HUDEP-2 (cell line): ENCODE measurements around the gene SNTA1.
A peak's percentile ranks its signal among the peaks of the same experiment; 100 is the strongest.
"Not testable (repeated sequence)": the region's sequence is repeated elsewhere in the genome, so short reads cannot be mapped to it uniquely, and the experiment has no call there.

Source experiments
- DNase-seq, 76 experiments: peaks; one replicate each; lab custom pipeline; 2025; ENCODE audit not compliant: unreplicated experiment in 76 of 76; lab: John Stamatoyannopoulos, UW

The SNTA1 gene

DNA sequence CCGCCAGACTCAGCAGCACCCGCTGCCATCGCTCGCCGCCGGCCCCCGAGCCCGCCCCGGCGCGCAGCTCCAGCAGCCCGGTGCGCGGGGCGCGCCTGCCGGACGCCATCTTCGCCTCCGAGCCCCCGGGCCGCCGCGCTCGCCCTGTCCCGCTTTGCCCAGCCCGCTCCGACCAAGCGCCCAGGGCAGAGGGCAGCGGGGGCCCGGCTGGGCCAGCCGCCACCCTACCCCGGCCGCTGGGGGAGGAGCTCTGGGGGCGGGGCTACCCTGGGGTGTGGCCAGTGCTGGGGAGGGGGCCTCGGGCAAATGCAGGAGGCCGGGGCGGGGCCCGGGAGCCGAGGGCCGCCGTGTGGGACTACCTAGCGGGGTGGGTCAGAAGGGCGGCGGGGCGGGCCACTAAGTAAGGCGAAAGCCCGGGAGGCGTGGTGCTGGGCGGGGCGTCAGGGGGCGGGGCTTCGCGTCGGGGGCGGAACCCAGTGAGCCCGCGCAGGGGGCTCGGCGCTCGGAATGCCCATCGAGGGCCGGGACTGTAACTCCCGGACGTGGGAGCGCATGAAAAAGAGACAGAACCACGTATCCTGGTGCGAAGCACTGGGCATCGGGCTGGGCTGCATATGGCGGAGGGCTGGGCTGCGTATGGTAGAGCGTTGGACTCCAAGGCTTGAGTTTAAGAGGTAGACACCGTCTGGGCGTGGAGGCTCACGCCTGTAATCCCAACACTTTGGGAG lies at the start of gene SNTA1:
TSS of gene SNTA1 (minus strand) at position 252 of the 728 bp plus-strand sequence. CDS start at position 109, 143 bp downstream.
- peak in 73 of 76 experiments; percentile 14 to 90 (median 73) for DNase-seq

DNA sequence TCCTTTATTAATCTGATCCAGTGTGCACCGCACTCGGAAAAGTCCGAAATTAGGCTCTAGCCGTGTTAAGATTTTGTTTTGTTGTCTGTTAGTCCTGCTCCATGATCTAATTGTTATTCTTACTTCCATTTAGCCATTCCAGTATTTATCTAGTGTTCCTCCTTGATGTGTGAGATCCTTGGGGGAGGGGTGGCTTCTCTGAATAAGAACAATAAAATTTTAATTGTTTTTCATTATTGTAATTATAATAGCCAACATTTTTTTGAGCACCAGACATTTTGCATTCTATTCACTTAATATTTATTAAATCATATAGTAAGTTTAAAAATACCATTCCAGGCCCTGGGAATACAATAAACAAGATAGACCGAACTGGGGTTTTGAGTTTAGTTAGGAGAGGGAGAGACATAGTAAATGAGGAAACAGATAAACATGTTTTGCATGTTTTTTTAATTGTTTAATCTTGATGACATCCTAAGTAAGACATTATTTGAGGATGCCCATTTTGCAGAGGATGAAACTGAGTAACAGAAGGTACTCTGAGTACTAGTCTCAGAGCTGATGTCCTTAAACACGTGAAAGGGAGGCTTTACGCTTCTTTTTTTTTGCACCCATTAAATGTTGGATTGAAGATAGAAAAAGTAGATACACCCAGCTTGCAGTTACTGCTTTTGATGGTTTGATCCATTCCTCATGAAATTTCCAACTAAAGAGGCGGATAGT lies 47.5 kb upstream of the SNTA1 start:
- DNase-seq = no peak

DNA sequence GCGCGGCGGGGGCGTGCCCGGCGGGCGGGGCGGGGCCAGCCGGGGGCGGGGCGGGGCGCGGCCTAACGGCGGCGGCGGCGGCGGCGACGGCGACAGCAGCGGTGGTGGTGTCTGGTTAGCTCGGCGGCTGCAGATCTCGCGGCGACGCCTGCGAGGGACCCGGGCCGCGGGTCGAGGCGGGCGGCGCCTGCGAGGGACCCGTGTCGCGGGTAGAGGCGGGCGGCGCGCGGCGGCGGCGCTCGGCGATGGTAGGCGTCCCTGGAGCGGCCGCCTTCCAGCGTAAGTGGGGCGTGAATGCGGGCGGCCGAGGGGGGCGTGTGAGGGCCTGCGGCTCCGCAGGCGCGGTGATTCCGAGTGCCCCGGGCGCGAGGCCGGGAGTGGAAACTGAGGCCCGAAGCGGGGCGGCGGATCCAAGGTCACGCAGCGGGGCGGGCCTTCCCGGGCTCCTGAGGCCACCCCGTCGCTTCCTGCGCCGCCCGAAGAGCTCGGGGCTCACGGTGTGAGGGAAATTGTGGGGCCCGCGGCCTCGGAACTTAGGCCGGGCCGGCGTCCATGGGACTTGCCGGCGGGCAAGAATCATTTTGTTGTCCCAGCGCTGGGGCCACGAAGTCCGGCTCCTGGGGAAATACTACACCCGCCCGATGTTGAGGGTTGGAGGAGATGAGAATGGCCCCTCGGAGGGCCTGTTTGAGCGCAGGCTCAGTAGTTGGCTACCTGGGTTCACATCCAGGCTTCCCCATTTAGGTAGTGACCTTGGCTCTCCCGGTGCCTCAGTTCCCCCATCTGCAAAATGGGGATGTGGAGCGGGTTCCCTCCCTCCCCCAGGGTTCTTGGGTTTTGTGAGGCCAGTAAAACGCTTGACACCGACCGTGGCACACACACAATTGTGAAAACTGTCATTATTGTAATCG lies 46.7 kb upstream of the SNTA1 start, which contains the start of gene CBFA2T2:
TSS of gene CBFA2T2 (plus strand) at position 74 of the 911 bp plus-strand sequence. CDS start at position 246, 172 bp downstream.
- DNase-seq = peak in 17 of 76 experiments; percentile 26 to 76 (median 44)

DNA sequence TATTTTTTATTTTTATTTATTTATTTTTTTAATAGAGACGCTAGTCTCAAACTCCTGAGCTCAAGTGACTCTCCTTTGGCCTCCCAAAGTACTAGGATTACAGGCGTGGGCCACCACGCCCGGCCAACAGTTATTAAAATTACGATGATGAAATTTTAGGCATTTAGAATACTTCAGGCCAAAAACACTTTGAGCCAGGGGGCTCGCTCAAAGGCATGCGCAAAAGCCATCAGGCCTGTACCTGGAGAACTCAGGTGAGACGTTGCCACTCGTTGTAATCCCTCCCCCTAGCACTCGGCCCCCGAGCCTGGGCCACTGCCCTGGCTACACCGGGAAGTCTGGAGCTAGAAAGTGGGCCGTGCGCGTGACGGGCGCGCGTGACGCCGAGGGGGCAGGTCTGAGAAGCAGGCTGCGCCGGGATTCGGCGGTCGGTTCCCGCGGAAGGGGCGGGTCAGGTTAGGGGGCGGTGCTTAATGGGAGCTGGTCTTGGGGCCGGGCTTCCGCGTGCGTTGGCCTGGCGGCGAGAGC lies 46.0 kb upstream of the SNTA1 start:
- DNase-seq = peak; percentile 22 to 100 (median 97)

DNA sequence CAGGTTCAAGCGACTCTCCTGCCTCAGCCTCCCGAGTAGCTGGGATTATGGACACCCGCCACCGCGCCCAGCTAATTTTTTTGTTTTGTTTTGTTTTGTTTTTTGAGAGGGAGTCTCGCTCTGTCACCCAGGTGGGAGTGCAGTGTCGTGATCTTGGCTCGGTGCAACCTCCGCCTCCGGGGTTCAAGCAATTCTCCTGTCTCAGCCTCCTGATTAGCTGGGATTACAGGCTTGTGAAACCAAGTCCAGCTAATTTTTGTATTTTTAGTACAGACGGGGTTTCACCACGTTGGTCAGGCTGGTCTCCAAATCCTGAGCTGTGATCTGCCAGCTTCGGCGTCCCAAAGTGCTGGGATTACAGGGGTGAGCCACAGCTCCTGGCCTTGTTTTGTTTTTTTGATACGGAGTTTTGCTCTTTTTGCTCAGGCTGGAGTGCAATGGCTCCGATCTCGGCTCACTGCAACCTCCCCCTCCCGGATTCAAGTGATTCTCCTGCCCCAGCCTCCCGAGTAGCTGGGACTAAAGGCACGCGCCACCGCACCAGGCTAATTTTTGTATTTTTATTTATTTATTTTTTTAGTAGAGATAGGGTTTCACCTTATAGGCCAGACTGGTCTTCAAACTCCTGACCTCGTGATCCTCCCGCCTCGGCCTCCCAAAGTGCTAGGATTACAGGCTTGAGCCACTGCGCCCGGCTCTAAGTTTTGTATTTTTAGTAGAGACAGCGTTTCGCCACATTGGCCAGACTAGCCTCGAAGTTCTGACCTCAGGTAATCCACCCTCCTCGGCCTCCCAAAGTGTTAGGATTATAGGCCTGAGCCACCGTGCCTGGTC lies 45.3 kb upstream of the SNTA1 start:
- not testable (repeated sequence) for DNase-seq

DNA sequence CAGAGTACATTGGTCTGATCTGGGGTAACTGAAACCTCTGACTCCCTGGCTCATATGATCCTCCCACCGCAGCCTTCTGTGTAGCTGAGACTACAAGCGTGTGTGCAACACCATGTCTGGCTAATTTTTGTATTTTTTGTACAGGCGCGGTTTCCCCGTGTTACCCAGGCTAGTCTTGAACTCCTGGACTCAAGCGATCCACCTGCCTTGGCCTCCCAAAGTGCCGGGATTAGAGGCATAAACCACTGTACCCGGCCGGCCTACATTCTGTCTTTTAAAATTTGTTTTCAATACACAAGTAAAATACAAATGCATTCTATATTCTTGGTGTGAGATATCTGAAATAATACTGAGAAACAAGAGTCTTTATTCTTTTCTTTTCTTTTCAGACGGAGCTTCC lies 44.6 kb upstream of the SNTA1 start:
- no peak for DNase-seq

DNA sequence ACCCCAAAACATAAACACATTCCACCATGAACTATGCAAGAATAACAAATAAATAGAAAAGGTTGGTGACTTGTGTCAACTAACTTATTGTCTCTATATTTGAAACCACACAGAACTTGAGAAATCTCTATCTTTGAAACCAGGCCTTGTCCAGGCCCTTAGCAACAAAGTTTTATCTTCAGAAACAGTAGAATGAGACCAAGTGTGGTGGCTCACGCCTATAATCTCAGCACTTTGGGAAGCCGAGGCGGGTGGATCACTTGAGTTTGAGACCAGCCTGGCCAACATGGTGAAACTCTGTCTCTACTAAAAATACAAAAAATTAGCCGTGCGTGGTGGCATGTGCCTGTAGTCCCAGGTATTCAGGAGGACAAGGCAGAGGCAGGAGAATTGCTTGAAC lies 39.6 kb upstream of the SNTA1 start:
- DNase-seq = peak in 8 of 76 experiments; percentile 1 to 17 (median 9)

DNA sequence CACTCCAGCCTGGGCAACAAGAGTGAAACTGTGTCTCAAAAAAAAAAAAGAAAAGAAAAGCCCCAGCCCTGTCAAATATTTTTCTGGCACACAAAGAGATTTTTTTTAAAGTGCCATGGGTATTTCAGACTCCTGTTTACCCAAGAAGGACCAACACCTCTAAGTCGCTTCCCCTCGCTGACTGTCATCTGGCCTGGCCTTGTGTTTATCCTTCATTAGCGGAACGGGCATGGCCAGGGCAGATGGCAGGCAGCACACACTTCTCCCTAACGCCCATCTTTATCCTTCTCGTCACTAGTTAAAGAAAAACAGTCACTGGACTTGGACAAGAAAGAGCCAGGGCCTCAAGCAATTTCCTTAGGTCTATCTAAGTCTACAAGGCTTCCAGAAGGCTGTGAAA lies 39.0 kb upstream of the SNTA1 start:
- no peak for DNase-seq

DNA sequence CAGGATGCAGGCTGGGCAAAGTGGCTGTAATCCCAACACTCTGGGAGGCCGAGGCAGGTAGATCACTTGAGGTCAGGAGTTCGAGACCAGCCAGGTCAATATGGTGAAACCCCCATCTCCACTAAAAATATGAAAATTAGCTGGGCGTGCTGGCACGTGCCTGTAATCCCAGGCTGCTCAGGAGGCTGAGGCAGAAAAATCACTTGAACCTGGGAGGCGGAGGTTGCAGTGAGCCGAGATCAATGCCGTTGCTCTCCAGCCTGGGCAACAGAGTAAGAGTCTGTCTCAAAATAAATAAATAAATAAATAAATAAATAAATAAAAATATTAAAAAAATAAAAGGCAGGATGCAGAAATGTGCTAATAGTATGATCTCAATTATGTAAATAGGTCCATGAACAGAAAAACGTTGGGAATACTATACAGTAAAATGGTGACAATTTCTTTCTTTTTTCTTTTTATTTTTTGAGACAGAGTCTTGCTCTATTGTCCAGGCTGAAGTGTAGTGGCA lies 37.9 kb upstream of the SNTA1 start:
- DNase-seq = no peak

DNA sequence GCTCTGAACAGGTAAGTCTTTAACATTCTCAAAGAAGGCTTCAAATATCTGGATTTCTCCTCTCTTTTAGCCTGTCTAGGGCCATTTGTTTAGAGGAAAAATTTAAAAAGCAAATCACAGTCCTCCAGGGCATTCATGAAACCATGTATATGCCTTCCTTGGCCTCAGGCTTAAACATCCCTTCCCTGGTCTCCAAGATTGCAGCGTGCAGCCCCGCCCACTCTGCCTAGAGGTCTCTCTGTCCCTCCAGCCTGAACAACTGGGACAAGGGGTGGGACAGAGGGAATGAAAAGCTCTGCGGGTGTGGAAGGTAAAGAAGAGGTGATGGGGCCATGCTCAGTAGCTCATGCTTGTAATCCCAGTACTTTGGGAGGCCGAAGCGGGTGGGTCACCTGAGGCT lies 36.5 kb upstream of the SNTA1 start:
- no peak for DNase-seq

DNA sequence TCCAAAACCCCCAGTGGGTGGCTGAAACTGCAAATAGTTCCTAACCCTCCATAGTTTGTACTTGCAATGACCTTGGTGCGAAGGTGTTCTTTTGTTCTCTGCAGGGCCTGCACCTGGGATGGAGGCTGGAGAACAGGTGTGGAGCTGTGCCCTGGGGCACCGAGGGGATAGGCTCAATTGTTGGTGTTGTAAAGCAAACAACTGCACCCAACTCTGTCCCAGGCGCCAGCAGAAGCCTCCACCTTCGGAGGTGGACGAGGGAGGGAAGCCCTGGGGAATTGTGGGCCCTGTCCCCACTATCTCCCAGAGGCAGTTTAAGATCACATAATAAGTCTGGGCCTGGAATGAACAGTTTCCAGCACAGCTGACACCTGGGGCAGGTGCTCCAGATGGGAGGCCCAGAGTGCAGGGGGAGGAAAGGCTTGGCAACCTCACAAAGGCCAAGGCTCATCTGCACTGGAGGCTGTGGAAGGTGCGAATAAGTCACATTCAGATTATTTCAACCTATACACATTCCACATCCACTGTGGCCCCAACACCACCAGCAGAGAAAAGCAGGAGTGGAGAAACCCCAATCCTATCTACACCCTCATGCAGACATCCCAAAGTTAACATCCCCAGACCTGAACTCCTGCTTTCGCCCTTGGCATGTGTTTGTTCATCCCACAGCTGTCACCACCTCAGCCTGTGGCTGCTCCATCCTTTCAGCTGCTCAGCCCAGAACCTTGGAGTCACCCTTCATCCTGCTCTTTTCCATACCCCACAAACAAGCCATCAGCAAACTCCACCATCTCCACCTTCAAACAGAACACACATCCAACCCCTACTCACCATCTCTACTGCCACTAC lies 34.0 kb upstream of the SNTA1 start:
- no peak for DNase-seq

DNA sequence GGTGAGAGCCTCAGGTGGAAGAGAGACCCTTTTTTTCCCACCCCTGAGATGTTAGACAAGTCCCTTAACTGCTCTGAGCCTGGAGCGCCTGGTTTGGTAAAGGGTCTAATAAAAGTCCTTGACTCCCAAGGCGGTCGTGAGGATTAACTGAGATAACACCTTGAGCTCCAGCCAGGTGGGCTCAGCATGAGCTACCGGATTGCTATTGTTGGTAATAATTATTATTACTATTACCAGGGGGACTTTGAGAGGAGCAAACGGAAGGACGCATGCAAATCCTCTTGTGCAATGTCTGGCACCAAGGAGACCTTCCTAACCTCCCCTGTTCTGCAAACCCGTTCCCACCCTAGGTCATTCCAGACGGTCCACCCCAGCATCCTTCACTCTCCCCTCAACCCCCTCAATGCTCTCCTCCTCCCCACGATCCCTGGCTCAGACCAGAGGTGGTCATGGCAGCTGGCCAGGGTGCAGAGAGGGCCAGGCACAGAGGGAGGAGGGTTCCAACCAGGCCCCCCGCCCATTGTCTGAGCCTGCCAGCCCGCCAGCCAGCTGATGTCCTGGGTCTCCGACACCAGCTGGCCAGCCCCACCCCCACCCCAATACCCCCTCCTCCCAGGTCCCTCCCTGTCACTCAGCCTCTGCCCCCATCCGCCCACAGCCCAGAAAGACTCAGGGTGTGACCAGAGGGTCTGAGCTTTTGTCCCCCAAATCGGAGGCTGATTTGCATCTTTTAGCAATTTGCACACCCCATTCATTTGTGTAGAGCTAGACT lies 32.0 kb upstream of the SNTA1 start:
- no peak for DNase-seq

DNA sequence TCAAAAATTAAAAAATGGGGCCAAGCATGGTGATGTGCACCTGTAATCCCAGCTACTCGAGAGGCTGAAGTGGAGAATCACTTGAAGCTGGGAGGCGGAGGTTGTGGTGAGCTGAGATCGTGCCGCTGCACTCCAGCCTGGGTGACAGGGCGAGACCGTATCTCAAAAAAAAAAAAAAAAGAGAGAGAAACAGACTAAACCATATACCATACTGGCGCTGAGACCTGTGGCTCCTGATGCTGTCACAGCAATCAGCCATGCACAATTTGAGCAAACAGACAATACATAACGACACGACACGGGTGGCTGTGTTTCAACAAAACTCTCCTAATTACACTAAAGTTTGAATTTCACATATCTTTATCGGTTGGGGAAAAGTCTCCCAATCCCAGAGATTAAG lies 31.4 kb upstream of the SNTA1 start:
- DNase-seq = no peak

DNA sequence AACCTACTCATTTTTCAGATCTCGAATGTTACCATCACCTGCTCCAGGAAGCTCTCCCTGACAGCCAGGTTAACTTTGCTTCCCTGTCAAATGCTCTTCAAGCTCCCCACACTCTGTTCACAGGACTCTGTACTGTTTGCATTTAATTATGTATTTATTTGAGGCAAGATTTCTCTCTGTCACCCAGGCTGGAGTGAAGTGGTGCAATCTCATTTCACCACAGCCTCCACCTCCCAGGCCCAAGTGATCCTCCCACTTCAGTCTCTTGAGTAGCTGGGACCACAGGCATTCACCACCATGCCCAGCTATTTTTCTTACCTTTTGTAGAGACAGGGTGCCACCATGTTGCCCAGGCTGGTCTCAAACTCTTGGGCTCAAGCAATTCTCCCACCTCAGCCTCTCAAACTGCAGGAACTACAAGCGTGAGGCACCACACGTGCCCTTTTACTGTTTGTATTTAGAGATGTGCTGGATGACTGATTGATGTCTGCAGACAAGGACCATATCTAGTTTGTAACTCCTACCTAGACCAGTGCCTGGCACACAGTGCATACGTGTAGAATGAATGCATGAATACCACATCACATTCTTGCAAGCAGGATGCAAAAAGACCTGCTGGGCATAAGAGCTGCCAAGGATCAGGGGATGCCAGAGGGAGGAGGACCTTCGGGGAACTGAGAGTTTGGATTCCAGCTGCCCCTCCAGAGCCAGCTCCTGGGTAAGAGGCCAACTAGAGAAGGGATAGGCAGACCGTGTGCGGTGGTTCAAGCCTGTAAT lies 30.7 kb upstream of the SNTA1 start:
- DNase-seq = no peak

DNA sequence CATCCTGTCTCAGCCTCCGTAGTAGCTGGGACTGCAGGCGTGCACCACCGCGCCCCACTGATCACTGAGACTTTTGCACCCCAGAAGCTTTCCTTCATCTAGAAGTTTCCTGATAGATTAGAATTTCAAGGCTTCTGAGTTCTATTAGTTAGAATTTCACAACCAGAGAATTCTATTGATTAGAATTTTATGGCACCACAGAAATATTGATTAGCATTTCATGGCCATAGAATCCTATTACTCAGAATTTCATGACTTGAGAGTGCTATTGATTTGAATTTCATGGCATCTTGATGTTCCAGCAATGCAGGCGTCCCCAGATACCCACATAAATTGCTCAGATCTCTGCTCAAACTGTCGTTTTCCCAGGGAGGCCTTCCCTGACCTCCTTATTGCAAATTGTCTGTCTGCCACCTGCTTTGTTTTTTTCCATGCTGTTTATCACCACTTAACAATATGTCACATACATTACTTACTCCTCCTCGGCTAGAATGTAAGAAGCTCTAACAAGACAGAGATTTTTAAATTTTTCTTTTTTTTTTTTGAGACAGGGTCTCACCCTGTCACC lies 29.4 kb upstream of the SNTA1 start:
- no peak for DNase-seq

DNA sequence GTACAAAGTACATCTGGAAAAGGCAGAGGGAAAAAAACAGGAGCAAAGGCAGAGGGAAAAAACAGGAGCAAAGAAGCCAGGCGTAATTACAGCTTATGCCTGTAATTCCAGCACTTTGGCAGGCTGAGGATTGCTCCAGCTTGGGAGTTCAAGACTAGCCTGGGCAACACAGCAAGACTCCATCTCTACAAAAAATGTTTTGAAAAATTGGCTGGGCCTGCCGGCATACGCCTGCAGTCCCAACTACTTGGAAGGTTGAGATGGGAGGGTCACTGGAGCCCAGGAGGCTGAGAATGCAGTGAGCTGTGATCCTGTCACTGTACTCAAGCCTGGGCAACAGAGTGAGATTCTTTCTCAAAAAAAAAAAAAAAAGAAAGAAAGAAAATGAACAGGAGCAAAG lies 27.3 kb upstream of the SNTA1 start:
- no peak for DNase-seq

DNA sequence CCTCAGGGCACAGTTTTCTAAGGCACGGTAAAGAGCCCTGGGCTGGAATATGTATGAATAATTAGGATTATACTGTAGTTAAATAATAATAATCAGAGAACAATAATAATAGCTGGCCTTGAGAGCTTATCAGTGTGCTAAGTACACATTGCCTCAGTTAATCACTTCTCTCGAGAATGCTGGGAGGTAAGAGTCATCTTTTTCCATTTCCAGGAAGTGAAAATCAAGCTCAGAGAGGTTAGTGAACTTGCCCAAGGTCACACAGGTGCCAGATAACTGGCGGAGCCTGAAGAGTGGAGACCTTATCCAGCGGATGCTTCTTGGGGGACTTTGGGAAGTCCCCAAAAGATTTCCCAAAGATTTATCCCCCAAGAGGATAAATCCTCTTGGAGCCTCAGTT lies 26.9 kb upstream of the SNTA1 start:
- DNase-seq = no peak
